SK-N-SH (cell line): ENCODE results near the gene CCDC89. TPM values are rescaled to one million over a fixed set of nuclear protein-coding genes. Genes with fewer than 3 reads are reported as not detected.

Experiments used
- CTCF ChIA-PET: fragments of 300-600, 350-600 bp; formaldehyde crosslinking; extraction: SDS; loops from one replicate; lab custom pipeline; 2021; lab: Yijun Ruan, JAX
- POLR2A ChIA-PET: fragments of 350-600 bp; sonication (Branson Sonifier 250); formaldehyde crosslinking; extraction: SDS; loops from one replicate; lab custom pipeline; 2020; ENCODE audit warnings: antibody characterized with exemption, inconsistent platforms; lab: Yijun Ruan, JAX
- DNase-seq: peaks from one replicate; pipeline ENCODE4 v3.0.0; 2012
- H2AFZ ChIP-seq: fragments of 200-600 bp; sonication (generic); 2 replicates; pipeline ENCODE4 v1.8.1; 2016; ENCODE audit warnings: antibody characterized with exemption, mild to moderate bottlenecking, low read depth
- H3F3A ChIP-seq: fragments of 200-600 bp; sonication (generic); replicated peaks from 2 replicates; pipeline ENCODE3; 2016; ENCODE audit warnings: antibody characterized with exemption, mild to moderate bottlenecking; ENCODE audit not compliant: insufficient read depth
- H3K27ac ChIP-seq, 2 experiments: fragments of 200-500 bp in 1 of 2; fragments of 200-600 bp in 1 of 2; sonication (Bioruptor generic) in 1 of 2; sonication (generic), shearing (Covaris generic) in 1 of 2; 2 replicates each; pipeline versions ENCODE4 v1.5.1 to v1.6.1; 2014 to 2016; ENCODE audit warnings: low read depth in 2 of 2, inconsistent platforms in 1 of 2, low read length in 1 of 2, mild to moderate bottlenecking in 1 of 2, mixed read lengths in 1 of 2
- H3K27me3 ChIP-seq: fragments of 200-600 bp; sonication (generic), shearing (Covaris generic); 2 replicates; pipeline ENCODE4 v1.6.1; 2016; ENCODE audit warnings: mixed run types; ENCODE audit not compliant: insufficient read depth
- H3K36me3 ChIP-seq, 2 experiments: fragments of 200-500 bp in 1 of 2; fragments of 200-600 bp in 1 of 2; sonication (Bioruptor generic) in 1 of 2; sonication (generic) in 1 of 2; replicated peaks in 1 of 2; 2 replicates each; pipeline versions ENCODE3 to v1.5.1; 2014 to 2016; ENCODE audit warnings: low read length in 1 of 2, mild to moderate bottlenecking in 1 of 2; ENCODE audit not compliant: insufficient read depth in 2 of 2, control insufficient read depth in 1 of 2
- H3K4me1 ChIP-seq, 2 experiments: fragments of 200-500 bp in 1 of 2; fragments of 200-600 bp in 1 of 2; sonication (Bioruptor generic) in 1 of 2; sonication (generic), shearing (Covaris generic) in 1 of 2; 2 replicates each; pipeline versions ENCODE4 v1.5.1 to v1.6.1; 2014 to 2016; ENCODE audit warnings: low read depth in 1 of 2, low read length in 1 of 2, mixed run types in 1 of 2; ENCODE audit not compliant: insufficient read depth in 2 of 2, control insufficient read depth in 1 of 2
- H3K4me2 ChIP-seq: fragments of 200-600 bp; sonication (generic), shearing (Covaris generic); 2 replicates; pipeline ENCODE4 v1.6.1; 2017; ENCODE audit warnings: mixed run types
- H3K4me3 ChIP-seq, 2 experiments: fragments of 200-500 bp in 1 of 2; fragments of 200-600 bp in 1 of 2; sonication (Bioruptor generic) in 1 of 2; sonication (generic), shearing (Covaris generic) in 1 of 2; 2 replicates each; pipeline versions ENCODE4 v1.5.1 to v1.8.1; 2014 to 2016; ENCODE audit warnings: low read depth in 2 of 2, inconsistent platforms in 1 of 2, low read length in 1 of 2, mild to moderate bottlenecking in 1 of 2, mixed read lengths in 1 of 2, moderate library complexity in 1 of 2
- H3K79me2 ChIP-seq: fragments of 200-600 bp; sonication (generic); 2 replicates; pipeline ENCODE4 v1.8.1; 2017; ENCODE audit warnings: mild to moderate bottlenecking; ENCODE audit not compliant: insufficient read depth
- H3K9ac ChIP-seq: fragments of 200-600 bp; sonication (generic); 2 replicates; pipeline ENCODE4 v1.6.1; 2017; ENCODE audit warnings: mixed run types
- H3K9me2 ChIP-seq: fragments of 200-600 bp; sonication (generic); 2 replicates; pipeline ENCODE4 v1.6.1; 2017; ENCODE audit warnings: mixed run types
- H3K9me3 ChIP-seq: fragments of 200-600 bp; sonication (generic); 2 replicates; pipeline ENCODE4 v1.6.1; 2017; ENCODE audit warnings: mixed run types, mild to moderate bottlenecking, moderate library complexity
- H4K20me1 ChIP-seq: fragments of 200-600 bp; sonication (generic); 2 replicates; pipeline ENCODE4 v1.6.1; 2017; ENCODE audit warnings: mild to moderate bottlenecking, mixed run types; ENCODE audit not compliant: insufficient read depth
- CHD2 ChIP-seq: fragments of 150-350 bp; IDR thresholded peaks from 2 replicates; pipeline ENCODE4 v1.6.1; 2018; ENCODE audit warnings: low read length; ENCODE audit not compliant: partially characterized antibody
- ELF1 ChIP-seq: IDR thresholded peaks from 2 replicates; pipeline ENCODE4 v1.4.0; 2012
- EP300 ChIP-seq, 2 experiments: IDR thresholded peaks; 2 replicates each; pipeline versions ENCODE4 v1.4.0 to v1.6.1; 2012; ENCODE audit warnings: borderline replicate concordance in 1 of 2, low read depth in 1 of 2, low read length in 1 of 2
- EZH2phosphoT487 ChIP-seq: fragments of 200-600 bp; sonication (generic); IDR thresholded peaks from 2 replicates; pipeline ENCODE4 v1.6.1; 2017; ENCODE audit warnings: low read depth, mixed run types, mild to moderate bottlenecking, antibody characterized with exemption, moderate library complexity, borderline replicate concordance
- FOSL2 ChIP-seq: IDR thresholded peaks from 2 replicates; pipeline ENCODE4 v1.4.0; 2012; ENCODE audit warnings: low read depth, mild to moderate bottlenecking, moderate library complexity, borderline replicate concordance
- FOXM1 ChIP-seq: IDR thresholded peaks from 2 replicates; pipeline ENCODE4 v1.4.0; 2012; ENCODE audit warnings: low read depth, mild to moderate bottlenecking
- JUND ChIP-seq: IDR thresholded peaks from 2 replicates; pipeline ENCODE4 v1.4.0; 2012
- MEF2A ChIP-seq: IDR thresholded peaks from 2 replicates; pipeline ENCODE4 v1.4.0; 2012; ENCODE audit warnings: low read depth, borderline replicate concordance
- POLR2AphosphoS5 ChIP-seq: IDR thresholded peaks from 2 replicates; pipeline ENCODE4 v1.6.1; 2012; ENCODE audit warnings: low read depth, low read length
- RAD21 ChIP-seq: IDR thresholded peaks from 2 replicates; pipeline ENCODE4 v1.6.1; 2012; ENCODE audit warnings: mild to moderate bottlenecking, low read length
- RFX5 ChIP-seq: IDR thresholded peaks from 2 replicates; pipeline ENCODE4 v1.6.1; 2012; ENCODE audit warnings: mild to moderate bottlenecking, improper control_type of control experiment, low read length
- SIN3A ChIP-seq: IDR thresholded peaks from 2 replicates; pipeline ENCODE4 v1.6.1; 2012; ENCODE audit warnings: low read depth, mild to moderate bottlenecking, low read length, moderate library complexity, borderline replicate concordance
- SMC3 ChIP-seq: IDR thresholded peaks from 2 replicates; pipeline ENCODE4 v1.6.1; 2012; ENCODE audit warnings: low read depth, low read length, improper control_type of control experiment
- TCF12 ChIP-seq: IDR thresholded peaks from 2 replicates; pipeline ENCODE4 v1.4.0; 2012
- TEAD4 ChIP-seq: IDR thresholded peaks from 2 replicates; pipeline ENCODE4 v1.4.0; 2012; ENCODE audit warnings: mild to moderate bottlenecking, borderline replicate concordance; ENCODE audit not compliant: insufficient read depth
- YY1 ChIP-seq: IDR thresholded peaks from 2 replicates; pipeline ENCODE4 v1.4.0; 2012; ENCODE audit warnings: low read depth, mild to moderate bottlenecking
- WGBS: methylation state at CpG from one replicate; pipeline ENCODE4 v1.1.6; 2017; ENCODE audit warnings: low lambda C conversion rate; 5-methylcytosine and 5-hydroxymethylcytosine counted together
- polyA plus RNA-seq, 3 experiments: library from polyadenylated mRNA; depleted of rRNA; stranded (reverse); fragments of >200 nt; gene quantifications; 2 replicates each; pipeline ENCODE4 v1.2.3, GENCODE V29; 2012
- TF ChIP-seq, protein P1 (sequence below): IDR thresholded peaks from 2 replicates; pipeline ENCODE4; 2012
- TF ChIP-seq, protein P2 (sequence below): fragments of 150-350 bp; IDR thresholded peaks from 2 replicates; pipeline ENCODE4 v1.6.1; 2017; ENCODE audit warnings: antibody characterized with exemption, low read length, low read depth, borderline replicate concordance
- TF ChIP-seq, protein P3 (sequence below): IDR thresholded peaks from 2 replicates; pipeline ENCODE4 v1.4.0; 2012; ENCODE audit warnings: low read depth
- TF ChIP-seq, protein P4 (sequence below): IDR thresholded peaks from 2 replicates; pipeline ENCODE4 v1.4.0; 2012; ENCODE audit warnings: low read depth, borderline replicate concordance

CCDC89 gene
- polyA plus RNA-seq, 1 of the 3 experiments (the other 2 are of a cell fraction) = 3.9 TPM

DNA sequence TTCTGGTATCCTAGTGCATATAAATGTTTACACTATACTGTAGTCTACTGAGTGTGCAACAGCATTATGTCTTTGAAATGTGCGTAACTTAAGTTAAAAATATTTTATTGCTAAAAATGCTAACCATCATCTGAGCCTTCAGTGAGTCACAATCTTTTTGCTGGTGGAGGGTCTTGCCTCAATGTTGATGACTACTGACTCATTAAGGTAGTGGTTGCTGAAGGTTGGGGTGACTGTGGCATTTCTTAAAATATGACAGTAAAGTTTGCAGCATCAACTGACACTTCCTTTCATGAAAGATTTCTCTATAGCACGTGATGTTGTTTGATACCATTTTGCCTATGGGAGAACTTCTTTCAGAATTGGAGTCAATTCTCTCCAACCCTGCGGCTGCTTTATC, 12.6 kb downstream of the CCDC89 start:
- Histone ChIP-seq H4K20me1 (no peaks in the 10 kb centered on the region), H3K4me2 (no peak overlapping the region), H3F3A (no peaks in the 10 kb centered on the region), H3K27me3 (no peaks in the 10 kb centered on the region), H3K4me3 (no peak overlapping the region), H3K36me3 (no peaks in the 10 kb centered on the region), H2AFZ (no peak overlapping the region), H3K79me2 (no peaks in the 10 kb centered on the region), H3K9me2 (no peaks in the 10 kb centered on the region), H3K9me3 (no peaks in the 10 kb centered on the region), H3K27ac (no peak overlapping the region), H3K9ac (no peak overlapping the region), H3K4me1 (no peaks in the 10 kb centered on the region)
- no peak for TF ChIP-seq ELF1
- TF ChIP-seq TEAD4 = no peak
- TF ChIP-seq RAD21 = no peak
- no peak for TF ChIP-seq RFX5
- TF ChIP-seq SMC3 = no peak
- no peak for TF ChIP-seq SIN3A
- TF ChIP-seq TCF12 = no peak
- TF ChIP-seq, protein P1, sequence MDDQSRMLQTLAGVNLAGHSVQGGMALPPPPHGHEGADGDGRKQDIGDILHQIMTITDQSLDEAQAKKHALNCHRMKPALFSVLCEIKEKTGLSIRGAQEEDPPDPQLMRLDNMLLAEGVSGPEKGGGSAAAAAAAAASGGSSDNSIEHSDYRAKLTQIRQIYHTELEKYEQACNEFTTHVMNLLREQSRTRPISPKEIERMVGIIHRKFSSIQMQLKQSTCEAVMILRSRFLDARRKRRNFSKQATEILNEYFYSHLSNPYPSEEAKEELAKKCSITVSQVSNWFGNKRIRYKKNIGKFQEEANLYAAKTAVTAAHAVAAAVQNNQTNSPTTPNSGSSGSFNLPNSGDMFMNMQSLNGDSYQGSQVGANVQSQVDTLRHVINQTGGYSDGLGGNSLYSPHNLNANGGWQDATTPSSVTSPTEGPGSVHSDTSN = no peak
- TF ChIP-seq POLR2AphosphoS5 = no peak
- no peak for TF ChIP-seq FOSL2
- TF ChIP-seq JUND = no peak
- no peak for TF ChIP-seq YY1
- TF ChIP-seq EZH2phosphoT487 = no peak
- TF ChIP-seq FOXM1 = no peak
- TF ChIP-seq, protein P2, sequence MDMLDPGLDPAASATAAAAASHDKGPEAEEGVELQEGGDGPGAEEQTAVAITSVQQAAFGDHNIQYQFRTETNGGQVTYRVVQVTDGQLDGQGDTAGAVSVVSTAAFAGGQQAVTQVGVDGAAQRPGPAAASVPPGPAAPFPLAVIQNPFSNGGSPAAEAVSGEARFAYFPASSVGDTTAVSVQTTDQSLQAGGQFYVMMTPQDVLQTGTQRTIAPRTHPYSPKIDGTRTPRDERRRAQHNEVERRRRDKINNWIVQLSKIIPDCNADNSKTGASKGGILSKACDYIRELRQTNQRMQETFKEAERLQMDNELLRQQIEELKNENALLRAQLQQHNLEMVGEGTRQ = no peak
- TF ChIP-seq, protein P3, sequence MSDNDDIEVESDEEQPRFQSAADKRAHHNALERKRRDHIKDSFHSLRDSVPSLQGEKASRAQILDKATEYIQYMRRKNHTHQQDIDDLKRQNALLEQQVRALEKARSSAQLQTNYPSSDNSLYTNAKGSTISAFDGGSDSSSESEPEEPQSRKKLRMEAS = no peak
- POLR2A ChIA-PET = no interaction called here
- no peak for DNase-seq
- WGBS = 84% methylated on average over 3 of the region's 3 CpGs
- CTCF ChIA-PET = no interaction called here

DNA sequence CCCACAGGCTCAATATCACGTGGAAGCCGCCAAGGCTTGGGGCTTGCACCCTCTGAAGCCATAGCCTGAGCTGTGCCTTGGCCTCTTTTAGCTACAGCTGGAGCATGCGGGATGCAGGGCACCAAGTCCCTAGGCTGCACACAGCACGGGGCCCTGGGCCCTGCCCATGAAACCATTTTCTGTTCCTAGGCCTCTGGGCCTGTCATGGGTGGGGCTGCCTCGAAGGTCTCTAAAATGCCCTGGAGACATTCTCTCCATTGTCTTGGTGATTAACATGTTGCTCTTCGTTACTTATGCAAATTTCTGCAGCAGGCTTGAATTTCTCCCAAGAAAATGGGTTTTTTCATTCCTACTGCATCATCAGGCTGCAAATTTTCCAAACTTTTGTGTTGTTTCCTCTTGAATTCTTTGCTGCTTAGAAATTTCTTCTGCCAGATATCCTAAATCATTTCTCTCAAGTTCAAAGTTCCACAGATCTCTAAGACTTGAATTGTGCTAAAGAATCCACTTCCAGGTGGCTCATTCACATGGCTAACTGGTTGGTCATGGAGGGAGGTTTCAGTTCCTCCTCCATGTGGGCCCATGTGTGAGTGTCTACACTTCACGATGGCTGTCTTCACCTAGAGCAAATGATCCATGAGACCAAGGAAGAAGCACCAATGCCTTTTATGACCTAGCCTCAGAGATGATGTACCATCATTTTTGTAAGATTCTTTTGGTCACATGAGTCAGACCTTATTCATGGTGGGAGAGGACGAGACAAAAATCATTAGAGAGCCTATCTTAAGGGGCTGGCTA, 13.7 kb downstream of the CCDC89 start:
- Histone ChIP-seq H3K4me3 (no peak overlapping the region), H3K9ac (no peak overlapping the region), H3K9me3 (no peaks in the 10 kb centered on the region), H2AFZ (no peak overlapping the region), H3K9me2 (0 out of 2 replicates have a peak, but pooled peaks cover 3% of the 10 kb centered on the region), H4K20me1 (no peaks in the 10 kb centered on the region), H3K4me1 (no peaks in the 10 kb centered on the region), H3K27me3 (no peaks in the 10 kb centered on the region), H3K27ac (no peak overlapping the region), H3F3A (no peaks in the 10 kb centered on the region), H3K79me2 (no peaks in the 10 kb centered on the region), H3K4me2 (no peak overlapping the region), H3K36me3 (no peaks in the 10 kb centered on the region)
- ChIA-PET CTCF (no interaction called here), POLR2A (no interaction called here)
- TF ChIP-seq TCF12 (no peak), POLR2AphosphoS5 (no peak), EP300 (IDR thresholded peaks at IDR 0.05; ENCODE audit: borderline replicate concordance in 1 of 2, low read depth in 1 of 2, low read length in 1 of 2) (no peak), MEF2A (no peak), FOSL2 (no peak), CHD2 (no peak)
- TF ChIP-seq, protein P4, sequence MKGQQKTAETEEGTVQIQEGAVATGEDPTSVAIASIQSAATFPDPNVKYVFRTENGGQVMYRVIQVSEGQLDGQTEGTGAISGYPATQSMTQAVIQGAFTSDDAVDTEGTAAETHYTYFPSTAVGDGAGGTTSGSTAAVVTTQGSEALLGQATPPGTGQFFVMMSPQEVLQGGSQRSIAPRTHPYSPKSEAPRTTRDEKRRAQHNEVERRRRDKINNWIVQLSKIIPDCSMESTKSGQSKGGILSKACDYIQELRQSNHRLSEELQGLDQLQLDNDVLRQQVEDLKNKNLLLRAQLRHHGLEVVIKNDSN = no peak
- TF ChIP-seq, protein P2 = no peak
- 52% methylated on average over 4 of the region's 8 CpGs for WGBS
- no peak for DNase-seq
